ENCODE results near the gene GALNT18. TPM values are rescaled to one million over a fixed set of nuclear protein-coding genes. Genes with fewer than 3 reads are reported as not detected.

Gene GALNT18
- total and polyA plus RNA-seq, 2 donors (not counting 3 experiments of a cell fraction or from before 2014, with no cell fraction given) = 0.17 to 0.18 TPM

GRCh38 chr11:11628651-11629050, 6.8 kb upstream of the GALNT18 start:
- peaks cover 7 to 15% of the 10 kb centered on the region in 2 experiments for H3K27me3 ChIP-seq (ENCODE audit: control insufficient read depth in 2 of 2, insufficient read depth in 2 of 2, low read length in 2 of 2)
- H3K4me3 ChIP-seq (replicated peaks in 1 of 3; ENCODE audit: insufficient read depth in 1 of 3, low read depth in 1 of 3, low read length in 3 of 3) = no peak overlapping the region
- POLR2A ChIA-PET = no interaction called here
- H2AFZ ChIP-seq (ENCODE audit: low read depth, low read length) = no peak overlapping the region
- FAIRE-seq (no peak), DNase-seq (ENCODE audit: low read depth, low spot score) (no peak)
- no peaks in the 10 kb centered on the region for H4K20me1 ChIP-seq (replicated peaks; ENCODE audit: control insufficient read depth, extremely low read depth, insufficient read depth, low read length)
- H3K4me1 ChIP-seq (ENCODE audit: control insufficient read depth, extremely low read depth, insufficient read depth, low read length) = no peaks in the 10 kb centered on the region
- H3K9me1 ChIP-seq (replicated peaks; ENCODE audit: control insufficient read depth, extremely low read depth, insufficient read depth, low read length) = no peaks in the 10 kb centered on the region
- intact Hi-C loops (cut with micrococcal nuclease) (no loop called here), dilution Hi-C loops (cut with MboI; ENCODE audit: extremely low pct_ligation_motif_present, low sequenced_read_pairs) (no loop called here)
- no peak overlapping the region for H3K4me2 ChIP-seq (ENCODE audit: insufficient read depth, low read length)
- no peaks in the 10 kb centered on the region for H3K9me3 ChIP-seq (replicated peaks; ENCODE audit: control insufficient read depth, insufficient read depth, low read length)
- CTCF ChIA-PET = no interaction called here
- no TSS peak for BruUV-seq (replicated peaks)
- no peak overlapping the region for H3K27ac ChIP-seq (ENCODE audit: insufficient read depth, low read depth, low read length)
- H3K79me2 ChIP-seq (ENCODE audit: control insufficient read depth, insufficient read depth, low read length) = no peaks in the 10 kb centered on the region
- no peak overlapping the region for H3K9ac ChIP-seq (replicated peaks; ENCODE audit: extremely low read depth, insufficient read depth, low read length)
- no peaks in the 10 kb centered on the region for H3K36me3 ChIP-seq (ENCODE audit: control insufficient read depth in 2 of 2, extremely low read depth in 1 of 2, insufficient read depth in 2 of 2, low read length in 2 of 2)
- TF ChIP-seq FOS (IDR thresholded peaks at IDR 0.05; ENCODE audit: borderline replicate concordance, insufficient read depth, low read length) (no peak), POLR2A (IDR thresholded peaks at IDR 0.05; ENCODE audit: low read depth, low read length) (no peak), MAX (IDR thresholded peaks at IDR 0.05; ENCODE audit: insufficient read depth, insufficient read length) (no peak), CTCF (IDR thresholded peaks at IDR 0.05; ENCODE audit: extremely low read depth in 1 of 2, insufficient read depth in 1 of 2, low read depth in 1 of 2, low read length in 2 of 2) (no peak), POLR2AphosphoS5 (IDR thresholded peaks at IDR 0.05; ENCODE audit: insufficient read depth, low read depth, low read length) (no peak)

GRCh38 chr11:11626128-11626527, 4.3 kb upstream of the GALNT18 start:
- H3K4me3 ChIP-seq (replicated peaks in 1 of 3; ENCODE audit: insufficient read depth in 1 of 3, low read depth in 1 of 3, low read length in 3 of 3) = no peak overlapping the region
- H3K27me3 ChIP-seq (ENCODE audit: control insufficient read depth in 2 of 2, insufficient read depth in 2 of 2, low read length in 2 of 2) = peaks cover 11 to 19% of the 10 kb centered on the region in 2 experiments
- no peak for TF ChIP-seq MAX (IDR thresholded peaks at IDR 0.05; ENCODE audit: insufficient read depth, insufficient read length)
- no peak for TF ChIP-seq CTCF (IDR thresholded peaks at IDR 0.05; ENCODE audit: extremely low read depth in 1 of 2, insufficient read depth in 1 of 2, low read depth in 1 of 2, low read length in 2 of 2)
- no peak for TF ChIP-seq MYC (IDR thresholded peaks at IDR 0.05; ENCODE audit: low read depth, low read length)
- TF ChIP-seq POLR2A (IDR thresholded peaks at IDR 0.05; ENCODE audit: low read depth, low read length) = no peak
- TF ChIP-seq POLR2AphosphoS5 (IDR thresholded peaks at IDR 0.05; ENCODE audit: insufficient read depth, low read depth, low read length) = no peak
- TF ChIP-seq EZH2 (IDR thresholded peaks at IDR 0.05; ENCODE audit: borderline replicate concordance, low read depth, low read length, severe bottlenecking) = no peak
- TF ChIP-seq GATA2 (IDR thresholded peaks at IDR 0.05; ENCODE audit: insufficient read depth, insufficient read length, low read depth, low read length) = no peak
- no peak for TF ChIP-seq JUN (IDR thresholded peaks at IDR 0.05; ENCODE audit: borderline replicate concordance, insufficient read depth, insufficient read length, low read depth)
- no peak for TF ChIP-seq FOS (IDR thresholded peaks at IDR 0.05; ENCODE audit: borderline replicate concordance, insufficient read depth, low read length)
- CTCF ChIA-PET = no interaction called here
- DNase-seq (ENCODE audit: low read depth, low spot score) (no peak), FAIRE-seq (no peak)
- H3K9me1 ChIP-seq (replicated peaks; ENCODE audit: control insufficient read depth, extremely low read depth, insufficient read depth, low read length) = no peaks in the 10 kb centered on the region
- no peaks in the 10 kb centered on the region for H3K79me2 ChIP-seq (ENCODE audit: control insufficient read depth, insufficient read depth, low read length)
- POLR2A ChIA-PET = no interaction called here
- BruUV-seq (replicated peaks) = no TSS peak
- H4K20me1 ChIP-seq (replicated peaks; ENCODE audit: control insufficient read depth, extremely low read depth, insufficient read depth, low read length) = no peaks in the 10 kb centered on the region
- no peaks in the 10 kb centered on the region for H3K36me3 ChIP-seq (ENCODE audit: control insufficient read depth in 2 of 2, extremely low read depth in 1 of 2, insufficient read depth in 2 of 2, low read length in 2 of 2)
- H3K9ac ChIP-seq (replicated peaks; ENCODE audit: extremely low read depth, insufficient read depth, low read length) = no peak overlapping the region
- no peaks in the 10 kb centered on the region for H3K4me1 ChIP-seq (ENCODE audit: control insufficient read depth, extremely low read depth, insufficient read depth, low read length)
- intact Hi-C loops (cut with micrococcal nuclease) = no loop called here
- no peaks in the 10 kb centered on the region for H3K9me3 ChIP-seq (replicated peaks; ENCODE audit: control insufficient read depth, insufficient read depth, low read length)
- H2AFZ ChIP-seq (ENCODE audit: low read depth, low read length) = no peak overlapping the region
- dilution Hi-C loops (cut with MboI; ENCODE audit: extremely low pct_ligation_motif_present, low sequenced_read_pairs) = no loop called here
- no peak overlapping the region for H3K4me2 ChIP-seq (ENCODE audit: insufficient read depth, low read length)
- H3K27ac ChIP-seq (ENCODE audit: insufficient read depth, low read depth, low read length) = no peak overlapping the region

All from endothelial cell of umbilical vein (primary cell).